Erythroblast (primary cell): Measurements from ENCODE around the gene AMFR.

Experiments
- DNase-seq, 2 experiments: peaks; one replicate each; lab custom pipeline; 2025; lab: John Stamatoyannopoulos, UW
- GATA1 ChIP-seq: IDR thresholded peaks from 2 replicates; pipeline ENCODE4 v1.6.1; 2011; ENCODE audit warnings: low read depth, mild to moderate bottlenecking, control low read depth, low read length, moderate library complexity
- POLR2A ChIP-seq: IDR thresholded peaks from 2 replicates; pipeline ENCODE4 v1.6.1; 2011; ENCODE audit warnings: mild to moderate bottlenecking, low read length

The AMFR gene

DNA sequence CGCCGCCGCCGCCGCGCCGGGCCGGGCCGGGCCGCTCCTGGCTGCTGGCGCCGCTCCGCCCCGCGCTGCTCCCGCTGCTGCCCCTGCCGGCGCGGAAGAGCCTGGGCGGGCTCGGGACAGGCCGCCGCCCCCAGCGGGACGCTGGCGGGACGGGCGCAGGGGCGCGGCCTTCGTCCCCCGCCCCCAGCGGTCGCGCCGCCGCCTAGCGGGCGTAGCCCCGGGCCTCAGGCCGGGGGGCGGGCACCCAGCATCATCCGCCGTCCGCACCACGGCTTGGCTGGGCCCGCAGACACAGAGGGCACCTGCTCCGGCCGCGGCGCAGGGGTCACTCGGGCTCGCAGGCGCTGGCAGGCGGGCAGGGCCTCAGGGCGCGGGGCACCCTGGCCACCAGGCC is at the start of gene AMFR:
Gene AMFR, minus strand, starts transcription at position 107 of the 394 bp plus-strand sequence. CDS start 218 bp downstream, outside the sequence.
- DNase-seq, result peak; percentile 91 to 95
- TF ChIP-seq GATA1 (no peak), POLR2A (peak; percentile 18)

GRCh38 chr16:56470666-56471065 is 45.3 kb upstream of the AMFR start:
- no peak for TF ChIP-seq POLR2A
- TF ChIP-seq GATA1, result no peak
- no peak for DNase-seq

DNA sequence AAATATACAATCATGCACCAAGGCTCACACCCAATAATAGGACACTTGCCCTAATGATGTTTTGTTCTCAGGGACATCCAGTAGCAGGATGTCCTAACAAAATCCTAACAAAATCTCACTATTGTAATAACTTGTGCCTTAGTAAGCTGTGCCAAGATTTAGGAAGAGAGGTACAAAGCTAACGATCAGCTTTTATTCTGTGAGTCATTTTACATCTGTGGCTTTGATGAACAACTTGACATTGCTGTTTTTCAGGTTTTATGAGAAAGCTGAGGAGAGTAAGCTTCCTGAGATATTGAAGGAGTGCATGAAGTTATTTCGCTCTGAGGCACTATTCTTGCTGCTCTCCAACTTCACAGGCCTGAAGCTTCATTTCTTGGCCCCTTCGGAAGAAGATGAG is 44.9 kb upstream of the AMFR start:
- DNase-seq, result no peak
- no peak for TF ChIP-seq POLR2A

GRCh38 chr16:56469748-56470147 is 44.4 kb upstream of the AMFR start:
- TF ChIP-seq POLR2A, result no peak
- no peak for TF ChIP-seq GATA1
- DNase-seq, result no peak

GRCh38 chr16:56468800-56469199 is 43.5 kb upstream of the AMFR start:
- no peak for DNase-seq
- TF ChIP-seq POLR2A (no peak), GATA1 (no peak)

- TF ChIP-seq GATA1 (no peak), POLR2A (no peak)
Measured at GRCh38 chr16:56466344-56466743, 41.0 kb upstream of the AMFR start.

DNA sequence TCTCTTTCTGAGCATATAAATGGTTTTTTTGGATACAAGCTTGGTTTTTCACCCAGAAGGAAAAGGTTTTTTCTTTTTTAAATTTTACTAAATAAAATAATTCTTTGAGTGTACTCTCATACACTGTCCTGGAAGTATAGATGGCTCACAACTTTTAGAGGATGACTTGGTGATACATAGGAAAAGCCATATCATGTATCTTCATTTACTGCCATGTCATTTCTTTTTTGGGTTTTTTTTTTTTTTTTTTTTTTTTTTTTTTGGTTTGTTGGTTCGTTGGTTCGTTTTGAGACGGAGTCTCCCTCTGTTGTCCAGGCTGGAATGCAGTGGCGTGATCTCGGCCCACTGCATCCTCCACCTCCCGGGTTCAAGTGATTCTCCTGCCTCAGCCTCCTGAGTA is 37.8 kb upstream of the AMFR start:
- DNase-seq, result no peak
- TF ChIP-seq POLR2A (no peak), GATA1 (no peak)

More at GRCh38 chr16:56466344-56466743, 41.0 kb upstream of the AMFR start:
- no peak for DNase-seq

- TF ChIP-seq POLR2A (no peak), GATA1 (no peak)
- DNase-seq, result peak; percentile 63 to 89
Measured at GRCh38 chr16:56462064-56462796, 36.9 kb upstream of the AMFR start.

- TF ChIP-seq POLR2A, result no peak
- TF ChIP-seq GATA1, result no peak
- no peak for DNase-seq
Measured at GRCh38 chr16:56460101-56460500, 34.8 kb upstream of the AMFR start.

GRCh38 chr16:56457927-56458470 is 32.7 kb upstream of the AMFR start:
- TF ChIP-seq POLR2A (no peak), GATA1 (no peak)
- no peak for DNase-seq

GRCh38 chr16:56451753-56452689 is 26.7 kb upstream of the AMFR start:
- peak; percentile 72 to 85 for DNase-seq
- TF ChIP-seq POLR2A, result no peak
- TF ChIP-seq GATA1, result no peak

GRCh38 chr16:56450986-56451752 is 25.8 kb upstream of the AMFR start, which contains the start of the genes NUDT21 and OGFOD1:
Gene NUDT21, minus strand, starts transcription at chr16:56451332. Its CDS starts 130 bp downstream, at chr16:56451202.
Gene OGFOD1, plus strand, starts transcription at chr16:56451554. Its CDS starts 59 bp downstream, at chr16:56451613.
- TF ChIP-seq POLR2A, result peak; percentile 93
- no peak for TF ChIP-seq GATA1
- peak; percentile 98 for DNase-seq

DNA sequence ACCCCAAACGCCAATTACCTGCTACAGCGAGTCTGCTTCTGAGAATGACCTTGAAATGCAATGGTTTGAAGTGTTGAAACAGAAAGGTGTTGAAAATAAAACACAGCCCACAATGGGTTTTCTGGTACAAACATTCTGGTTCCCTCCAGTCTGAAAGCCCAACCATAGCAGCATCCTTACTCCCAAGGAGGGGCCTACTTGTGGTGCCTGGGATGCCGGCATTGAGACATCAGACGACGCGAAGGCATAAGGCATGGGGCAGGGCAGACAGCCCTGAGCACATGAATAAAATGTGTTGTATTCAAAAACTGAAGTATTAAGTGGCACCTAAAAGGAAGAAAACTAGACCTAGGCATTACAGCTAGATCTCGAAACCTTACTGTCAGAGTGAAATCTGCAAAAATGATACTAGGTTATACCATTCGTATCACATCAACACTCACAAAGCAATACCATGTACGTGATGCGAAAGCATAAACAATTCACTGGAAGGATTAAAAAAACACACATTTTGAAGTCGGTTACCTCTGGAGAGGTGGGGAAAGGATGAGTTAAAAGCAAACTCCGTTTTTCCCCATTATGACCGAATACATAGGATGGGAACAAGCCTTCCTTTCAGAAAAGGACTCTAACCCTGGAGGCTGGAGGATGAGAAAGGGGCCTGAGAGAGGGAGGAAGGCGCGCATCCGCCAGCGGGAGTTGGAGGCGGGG is 25.1 kb upstream of the AMFR start:
- no peak for TF ChIP-seq GATA1
- TF ChIP-seq POLR2A, result no peak
- peak; percentile 41 to 69 for DNase-seq
